ENCODE results near the gene OR2B3. TPM values are rescaled to one million over a fixed set of nuclear protein-coding genes. Genes with fewer than 3 reads are reported as not detected.
"Not testable (repeated sequence)": the region's sequence is repeated elsewhere in the genome, so short reads cannot be mapped to it uniquely, and the experiment has no call there.

The OR2B3 gene, protein sequence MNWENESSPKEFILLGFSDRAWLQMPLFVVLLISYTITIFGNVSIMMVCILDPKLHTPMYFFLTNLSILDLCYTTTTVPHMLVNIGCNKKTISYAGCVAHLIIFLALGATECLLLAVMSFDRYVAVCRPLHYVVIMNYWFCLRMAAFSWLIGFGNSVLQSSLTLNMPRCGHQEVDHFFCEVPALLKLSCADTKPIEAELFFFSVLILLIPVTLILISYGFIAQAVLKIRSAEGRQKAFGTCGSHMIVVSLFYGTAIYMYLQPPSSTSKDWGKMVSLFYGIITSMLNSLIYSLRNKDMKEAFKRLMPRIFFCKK
- total RNA-seq: not detected

DNA sequence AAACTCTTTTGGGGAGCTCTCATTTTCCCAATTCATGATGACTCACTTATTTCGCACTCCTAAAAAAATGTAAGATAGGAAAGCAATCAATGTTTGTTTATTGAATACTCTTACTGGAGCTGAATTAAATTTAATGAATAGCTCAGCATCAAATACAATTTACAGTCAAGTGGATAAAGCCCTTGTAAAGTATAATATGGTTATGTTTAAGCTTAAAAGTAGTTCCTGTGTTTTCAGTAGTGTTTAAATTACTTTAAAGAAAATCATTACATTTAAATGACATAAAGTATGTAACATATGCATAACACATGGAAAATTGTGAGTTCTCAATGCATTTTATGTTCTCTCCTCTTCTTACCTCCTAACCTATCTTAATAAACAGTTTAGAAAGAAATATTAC is at the start of gene OR2B3:
Gene OR2B3, minus strand, starts transcription at position 101 of the 400 bp plus-strand sequence. Its CDS starts 65 bp downstream, at position 36.
- H3K9me3 ChIP-seq: no peaks in the 10 kb centered on the region
- H3K27ac ChIP-seq: no peak within 1 kb of the TSS
- no peaks in the 10 kb centered on the region for H3K36me3 ChIP-seq
- TF ChIP-seq POLR2A (IDR thresholded peaks at IDR 0.05) (no peak), POLR2AphosphoS5 (IDR thresholded peaks at IDR 0.05) (no peak)
- TF ChIP-seq, protein P1, sequence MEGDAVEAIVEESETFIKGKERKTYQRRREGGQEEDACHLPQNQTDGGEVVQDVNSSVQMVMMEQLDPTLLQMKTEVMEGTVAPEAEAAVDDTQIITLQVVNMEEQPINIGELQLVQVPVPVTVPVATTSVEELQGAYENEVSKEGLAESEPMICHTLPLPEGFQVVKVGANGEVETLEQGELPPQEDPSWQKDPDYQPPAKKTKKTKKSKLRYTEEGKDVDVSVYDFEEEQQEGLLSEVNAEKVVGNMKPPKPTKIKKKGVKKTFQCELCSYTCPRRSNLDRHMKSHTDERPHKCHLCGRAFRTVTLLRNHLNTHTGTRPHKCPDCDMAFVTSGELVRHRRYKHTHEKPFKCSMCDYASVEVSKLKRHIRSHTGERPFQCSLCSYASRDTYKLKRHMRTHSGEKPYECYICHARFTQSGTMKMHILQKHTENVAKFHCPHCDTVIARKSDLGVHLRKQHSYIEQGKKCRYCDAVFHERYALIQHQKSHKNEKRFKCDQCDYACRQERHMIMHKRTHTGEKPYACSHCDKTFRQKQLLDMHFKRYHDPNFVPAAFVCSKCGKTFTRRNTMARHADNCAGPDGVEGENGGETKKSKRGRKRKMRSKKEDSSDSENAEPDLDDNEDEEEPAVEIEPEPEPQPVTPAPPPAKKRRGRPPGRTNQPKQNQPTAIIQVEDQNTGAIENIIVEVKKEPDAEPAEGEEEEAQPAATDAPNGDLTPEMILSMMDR (IDR thresholded peaks at IDR 0.05): no peak
- no peak for DNase-seq (ENCODE audit: low spot score in 2 of 2)
- no peaks in the 10 kb centered on the region for H3K27me3 ChIP-seq
- intact Hi-C loops (cut with DNase I; ENCODE audit: low total_unique reads): no loop called here
- no peak within 1 kb of the TSS for H3K4me3 ChIP-seq
- H3K4me1 ChIP-seq: no peaks in the 10 kb centered on the region

DNA sequence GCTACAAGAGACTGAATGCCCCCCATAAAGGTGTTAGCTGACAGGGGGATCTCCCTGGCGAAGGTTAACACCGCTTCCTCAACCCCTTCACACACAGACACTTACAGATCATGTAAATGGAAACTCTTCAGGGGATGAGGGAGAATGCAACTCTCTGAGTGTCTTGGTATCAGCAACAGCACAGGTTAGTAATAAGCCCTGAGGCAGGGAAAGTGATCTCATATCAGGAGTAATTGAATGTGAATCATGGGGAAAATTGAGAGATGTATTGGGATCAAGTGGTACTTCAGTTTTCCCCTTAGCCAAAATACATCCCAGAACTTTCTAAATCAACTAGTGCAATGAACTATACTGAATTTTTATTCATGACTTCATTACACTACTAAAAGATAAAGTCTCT is 44.6 kb upstream of the OR2B3 start:
- Histone ChIP-seq H3K4me3 (no peak overlapping the region), H3K9me3 (no peaks in the 10 kb centered on the region), H3K27ac (no peak overlapping the region), H3K4me1 (no peaks in the 10 kb centered on the region), H3K36me3 (no peaks in the 10 kb centered on the region), H3K27me3 (no peaks in the 10 kb centered on the region)
- DNase-seq (ENCODE audit: low spot score in 2 of 2): no peak
- no peak for TF ChIP-seq POLR2A (IDR thresholded peaks at IDR 0.05)
- TF ChIP-seq POLR2AphosphoS5 (IDR thresholded peaks at IDR 0.05): no peak
- intact Hi-C loops (cut with DNase I; ENCODE audit: low total_unique reads): no loop called here

DNA sequence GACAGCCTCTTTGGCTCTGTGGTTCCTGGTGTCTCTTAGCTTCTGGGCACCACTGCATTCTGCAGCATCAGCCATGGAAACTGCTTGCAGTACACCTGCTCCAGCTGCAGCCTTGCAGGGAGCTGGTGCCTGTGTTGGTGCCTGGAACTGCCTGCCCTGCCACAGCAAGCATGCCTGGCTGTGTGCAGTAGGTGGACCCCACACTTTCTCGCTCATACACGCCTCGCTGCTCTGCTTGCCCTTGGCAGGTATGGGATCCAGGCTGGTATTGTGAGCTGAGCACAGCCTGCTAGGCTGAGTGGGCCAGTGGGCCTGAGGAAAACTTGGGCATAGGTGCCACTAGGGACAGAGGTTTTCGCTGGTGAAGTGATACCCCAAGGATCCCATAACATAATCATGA is 43.5 kb upstream of the OR2B3 start:
- no peaks in the 10 kb centered on the region for H3K9me3 ChIP-seq
- H3K36me3 ChIP-seq: no peaks in the 10 kb centered on the region
- no peak overlapping the region for H3K27ac ChIP-seq
- H3K4me3 ChIP-seq: no peak overlapping the region
- no peak for DNase-seq (ENCODE audit: low spot score in 2 of 2)
- intact Hi-C loops (cut with DNase I; ENCODE audit: low total_unique reads): no loop called here
- TF ChIP-seq, protein P1 (IDR thresholded peaks at IDR 0.05): no peak
- TF ChIP-seq POLR2AphosphoS5 (IDR thresholded peaks at IDR 0.05): no peak
- TF ChIP-seq POLR2A (IDR thresholded peaks at IDR 0.05): no peak
- no peaks in the 10 kb centered on the region for H3K27me3 ChIP-seq
- no peaks in the 10 kb centered on the region for H3K4me1 ChIP-seq

DNA sequence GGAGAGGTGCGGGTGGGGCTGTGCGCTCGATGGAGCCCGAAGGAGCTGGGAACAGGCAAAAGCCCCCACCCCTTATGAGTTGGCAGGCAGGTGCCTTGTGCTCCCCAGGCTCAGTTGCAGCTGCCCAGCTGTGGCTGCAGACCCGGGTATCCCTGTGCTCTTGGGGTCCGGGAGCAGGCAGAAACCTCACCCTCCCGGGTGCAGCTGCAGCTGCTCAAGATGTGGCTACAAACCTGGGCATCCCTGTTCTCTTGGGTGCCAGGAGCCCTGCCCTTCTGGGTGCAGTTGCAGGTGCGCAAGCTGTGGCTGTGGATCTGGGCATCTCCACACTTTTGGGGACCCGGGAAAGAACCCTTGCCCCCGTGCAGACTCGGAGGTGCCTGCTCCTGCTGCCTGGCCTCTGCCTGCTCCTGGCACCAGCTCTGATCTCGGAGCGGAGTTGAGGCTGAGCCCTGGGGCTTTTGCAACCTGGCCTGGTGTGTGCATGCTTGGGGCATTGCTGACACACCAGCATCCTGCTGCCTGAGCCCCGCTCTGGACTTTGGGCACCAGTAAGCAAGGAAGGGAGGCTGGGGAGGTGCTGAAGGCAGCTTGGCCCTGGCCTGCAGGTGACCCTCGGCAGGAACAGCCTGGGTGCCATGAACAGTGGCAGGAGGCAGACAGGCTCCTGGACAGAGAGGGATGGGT is 42.4 kb upstream of the OR2B3 start:
- Histone ChIP-seq H3K4me3 (no peak overlapping the region), H3K9me3 (no peaks in the 10 kb centered on the region), H3K36me3 (no peaks in the 10 kb centered on the region), H3K27me3 (no peaks in the 10 kb centered on the region), H3K27ac (no peak overlapping the region), H3K4me1 (no peaks in the 10 kb centered on the region)
- DNase-seq (ENCODE audit: low spot score in 2 of 2): no peak
- intact Hi-C loops (cut with DNase I; ENCODE audit: low total_unique reads): no loop called here
- no peak for TF ChIP-seq POLR2A (IDR thresholded peaks at IDR 0.05)
- TF ChIP-seq, protein P1 (IDR thresholded peaks at IDR 0.05): no peak
- no peak for TF ChIP-seq POLR2AphosphoS5 (IDR thresholded peaks at IDR 0.05)

DNA sequence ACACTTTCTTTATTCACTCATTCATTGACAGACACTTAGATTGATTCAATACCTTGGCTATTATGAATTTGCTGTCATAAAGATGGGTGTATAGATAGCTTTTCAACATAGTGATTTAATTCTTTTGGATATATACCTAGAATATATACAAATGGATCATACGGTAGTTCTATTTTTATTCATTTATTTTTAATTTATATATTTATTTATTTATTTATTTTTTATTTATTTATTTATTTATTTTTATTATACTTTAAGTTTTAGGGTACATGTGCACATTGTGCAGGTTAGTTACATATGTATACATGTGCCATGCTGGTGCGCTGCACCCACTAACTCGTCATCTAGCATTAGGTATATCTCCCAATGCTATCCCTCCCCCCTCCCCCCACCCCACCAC is 27.9 kb upstream of the OR2B3 start:
- H3K9me3 ChIP-seq; H3K4me3 ChIP-seq; intact Hi-C loops (cut with DNase I; ENCODE audit: low total_unique reads); H3K36me3 ChIP-seq; H3K27me3 ChIP-seq; H3K27ac ChIP-seq; H3K4me1 ChIP-seq; DNase-seq (ENCODE audit: low spot score in 2 of 2): not testable (repeated sequence)

DNA sequence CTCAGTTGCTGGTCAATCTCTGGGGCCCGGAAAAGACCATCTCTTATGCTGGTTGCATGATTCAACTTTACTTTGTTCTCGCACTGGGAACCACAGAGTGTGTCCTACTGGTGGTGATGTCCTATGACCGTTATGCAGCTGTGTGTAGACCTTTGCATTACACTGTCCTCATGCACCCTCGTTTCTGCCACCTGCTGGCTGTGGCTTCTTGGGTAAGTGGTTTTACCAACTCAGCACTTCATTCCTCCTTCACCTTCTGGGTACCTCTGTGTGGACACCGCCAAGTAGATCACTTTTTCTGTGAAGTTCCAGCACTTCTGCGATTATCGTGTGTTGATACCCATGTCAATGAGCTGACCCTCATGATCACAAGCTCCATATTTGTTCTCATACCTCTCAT is 25.0 kb upstream of the OR2B3 start:
- Histone ChIP-seq H3K27me3 (no peaks in the 10 kb centered on the region), H3K27ac (no peak overlapping the region), H3K36me3 (no peaks in the 10 kb centered on the region), H3K4me3 (no peak overlapping the region), H3K4me1 (no peaks in the 10 kb centered on the region), H3K9me3 (no peaks in the 10 kb centered on the region)
- no peak for DNase-seq (ENCODE audit: low spot score in 2 of 2)
- TF ChIP-seq POLR2AphosphoS5 (IDR thresholded peaks at IDR 0.05): no peak
- TF ChIP-seq, protein P1 (IDR thresholded peaks at IDR 0.05): no peak
- TF ChIP-seq POLR2A (IDR thresholded peaks at IDR 0.05): no peak
- intact Hi-C loops (cut with DNase I; ENCODE audit: low total_unique reads): no loop called here
